HFF-Myc (cell line): ENCODE data around the gene BICC1.

Experiments used
- DNase-seq: peaks from one replicate; pipeline ENCODE4 v3.0.0-alpha.2; 2011; ENCODE audit warnings: low read depth; ENCODE audit errors: extremely low read depth
- H3K4me3 ChIP-seq: replicated peaks from 2 replicates; pipeline ENCODE4 v1.5.1; 2011; ENCODE audit warnings: low read depth, mild to moderate bottlenecking, control low read depth, low read length
- TF ChIP-seq, protein P1 (sequence below): IDR thresholded peaks from 2 replicates; pipeline ENCODE4 v1.5.1; 2012; ENCODE audit warnings: mild to moderate bottlenecking, low read depth, low read length, control low read depth; ENCODE audit errors: missing control alignments

The BICC1 gene

DNA sequence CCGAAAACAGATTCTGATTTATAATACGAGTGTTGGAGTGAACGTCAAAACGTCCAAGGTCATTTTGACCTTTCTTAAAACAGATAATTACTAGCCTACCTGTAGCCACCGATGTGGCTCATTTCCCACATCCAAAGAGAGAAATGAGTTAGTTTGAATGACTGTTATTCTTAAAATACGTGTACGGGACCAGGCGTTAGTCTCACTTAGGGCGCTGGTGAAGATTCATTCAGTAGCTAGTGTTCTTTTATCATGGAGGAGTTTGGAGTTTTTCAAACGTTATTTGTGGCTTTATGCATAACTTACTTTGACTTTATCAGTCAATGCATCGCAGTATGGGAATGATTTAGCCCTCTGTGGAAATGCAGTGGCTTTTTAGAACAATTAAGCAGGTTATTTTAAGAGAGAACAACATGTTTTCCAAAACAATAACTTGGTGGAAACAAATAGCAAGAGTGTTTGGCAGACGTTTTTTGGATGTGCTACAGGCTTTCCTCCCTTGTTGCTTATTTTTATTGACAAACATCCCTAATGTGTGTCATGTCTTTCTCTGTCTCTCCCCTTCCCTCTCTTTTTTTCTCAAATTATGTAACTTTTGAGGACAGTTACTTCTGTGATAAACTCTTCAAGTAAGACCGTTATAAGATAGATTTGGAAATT, 1.6 kb downstream of the BICC1 start:
- DNase-seq, result no peak
- TF ChIP-seq, protein P1, sequence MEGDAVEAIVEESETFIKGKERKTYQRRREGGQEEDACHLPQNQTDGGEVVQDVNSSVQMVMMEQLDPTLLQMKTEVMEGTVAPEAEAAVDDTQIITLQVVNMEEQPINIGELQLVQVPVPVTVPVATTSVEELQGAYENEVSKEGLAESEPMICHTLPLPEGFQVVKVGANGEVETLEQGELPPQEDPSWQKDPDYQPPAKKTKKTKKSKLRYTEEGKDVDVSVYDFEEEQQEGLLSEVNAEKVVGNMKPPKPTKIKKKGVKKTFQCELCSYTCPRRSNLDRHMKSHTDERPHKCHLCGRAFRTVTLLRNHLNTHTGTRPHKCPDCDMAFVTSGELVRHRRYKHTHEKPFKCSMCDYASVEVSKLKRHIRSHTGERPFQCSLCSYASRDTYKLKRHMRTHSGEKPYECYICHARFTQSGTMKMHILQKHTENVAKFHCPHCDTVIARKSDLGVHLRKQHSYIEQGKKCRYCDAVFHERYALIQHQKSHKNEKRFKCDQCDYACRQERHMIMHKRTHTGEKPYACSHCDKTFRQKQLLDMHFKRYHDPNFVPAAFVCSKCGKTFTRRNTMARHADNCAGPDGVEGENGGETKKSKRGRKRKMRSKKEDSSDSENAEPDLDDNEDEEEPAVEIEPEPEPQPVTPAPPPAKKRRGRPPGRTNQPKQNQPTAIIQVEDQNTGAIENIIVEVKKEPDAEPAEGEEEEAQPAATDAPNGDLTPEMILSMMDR, result no peak
- H3K4me3 ChIP-seq, result peak overlapping the region; percentile 86

DNA sequence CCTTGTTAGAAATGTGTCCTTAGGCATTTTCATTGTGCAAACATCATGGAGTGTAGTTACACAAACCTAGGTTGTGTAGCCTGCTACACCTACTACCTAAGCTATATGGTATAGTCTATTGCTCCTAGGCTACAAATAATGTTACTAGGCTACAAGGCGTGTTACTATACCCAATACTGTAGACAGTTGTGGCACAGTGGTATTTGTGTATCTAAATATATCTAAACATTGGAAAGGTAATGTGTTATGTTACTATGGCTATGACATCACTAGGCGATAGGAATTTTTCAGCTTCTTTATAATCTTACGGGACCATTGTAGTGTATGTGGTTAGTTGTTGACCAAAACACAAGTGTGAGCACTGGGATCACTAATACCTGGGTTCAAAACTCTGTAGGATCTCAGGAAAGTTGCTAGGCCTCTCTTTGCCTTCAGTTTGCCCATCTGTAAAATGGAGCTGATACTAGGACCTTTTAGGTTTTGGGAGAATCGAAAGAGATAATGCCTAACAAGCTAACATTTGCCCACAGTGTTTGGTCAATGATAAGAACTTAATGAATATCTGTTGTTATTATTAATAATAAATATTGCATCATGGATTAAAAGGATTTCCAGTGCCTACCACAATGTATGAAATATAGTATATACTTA, 2.7 kb downstream of the BICC1 start:
- DNase-seq, result no peak
- peak overlapping the region; percentile 86 for H3K4me3 ChIP-seq
- TF ChIP-seq, protein P1, result no peak

DNA sequence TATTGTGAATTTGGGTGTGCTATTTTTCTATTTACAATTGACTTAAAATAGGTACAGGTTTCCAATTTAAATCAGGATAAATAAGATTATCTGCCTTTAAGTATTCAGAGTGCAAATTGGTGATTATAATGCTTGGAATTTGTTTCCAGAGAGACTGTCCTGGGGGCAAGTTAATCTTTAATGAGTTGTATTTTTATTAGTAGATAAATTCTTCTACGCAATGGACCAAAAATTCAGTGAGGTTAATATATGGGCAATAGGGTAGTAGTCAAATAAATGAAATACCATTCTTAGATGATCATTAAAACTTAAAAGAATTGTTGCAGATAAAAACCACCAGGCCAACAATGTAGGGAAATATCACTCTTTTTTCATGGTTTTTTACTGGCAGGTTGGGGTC, 3.4 kb downstream of the BICC1 start:
- TF ChIP-seq, protein P1, result no peak
- H3K4me3 ChIP-seq, result peak overlapping the region; percentile 86; the same call in 1 of the 2 replicates
- no peak for DNase-seq

DNA sequence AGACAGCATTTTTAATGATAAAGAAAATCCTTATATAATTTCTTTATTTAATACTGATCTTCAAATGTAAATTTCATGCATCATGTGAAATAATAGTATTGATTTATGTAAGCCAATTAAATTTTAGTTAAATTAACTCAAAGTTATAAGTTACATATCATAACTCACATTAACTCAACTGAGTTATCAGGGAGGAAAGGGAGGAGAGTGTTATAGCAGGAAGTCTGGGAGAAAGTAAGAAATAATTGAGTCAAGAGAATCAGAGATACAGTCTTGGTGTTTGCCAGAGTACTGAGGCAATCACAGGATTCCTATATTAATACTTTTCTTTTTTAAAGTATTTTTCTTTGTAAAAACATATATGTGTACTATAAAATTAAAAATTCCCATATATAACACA, 4.0 kb downstream of the BICC1 start:
- no peak for DNase-seq
- TF ChIP-seq, protein P1, result no peak
- H3K4me3 ChIP-seq, result no peak overlapping the region; the same call in 1 of the 2 replicates

DNA sequence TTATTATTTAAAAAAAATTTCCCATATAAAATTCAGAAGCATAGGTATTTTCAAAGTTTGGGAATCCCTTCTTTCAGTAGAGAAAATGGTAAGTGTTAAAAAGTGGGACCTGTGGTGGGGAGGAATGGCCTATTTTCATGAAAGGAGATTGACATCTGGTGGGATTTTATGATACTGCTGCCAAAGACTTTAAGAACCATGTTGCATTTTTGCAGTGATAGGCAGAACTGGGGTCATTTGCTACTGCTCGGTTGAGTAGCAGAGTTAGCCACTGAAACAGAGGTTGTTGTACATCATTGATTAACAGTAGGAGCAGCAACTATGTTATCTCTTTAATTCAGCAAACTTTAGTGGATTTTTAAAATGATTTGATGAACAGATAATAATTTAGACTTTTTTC, 4.4 kb downstream of the BICC1 start:
- DNase-seq, result no peak
- TF ChIP-seq, protein P1, result no peak

DNA sequence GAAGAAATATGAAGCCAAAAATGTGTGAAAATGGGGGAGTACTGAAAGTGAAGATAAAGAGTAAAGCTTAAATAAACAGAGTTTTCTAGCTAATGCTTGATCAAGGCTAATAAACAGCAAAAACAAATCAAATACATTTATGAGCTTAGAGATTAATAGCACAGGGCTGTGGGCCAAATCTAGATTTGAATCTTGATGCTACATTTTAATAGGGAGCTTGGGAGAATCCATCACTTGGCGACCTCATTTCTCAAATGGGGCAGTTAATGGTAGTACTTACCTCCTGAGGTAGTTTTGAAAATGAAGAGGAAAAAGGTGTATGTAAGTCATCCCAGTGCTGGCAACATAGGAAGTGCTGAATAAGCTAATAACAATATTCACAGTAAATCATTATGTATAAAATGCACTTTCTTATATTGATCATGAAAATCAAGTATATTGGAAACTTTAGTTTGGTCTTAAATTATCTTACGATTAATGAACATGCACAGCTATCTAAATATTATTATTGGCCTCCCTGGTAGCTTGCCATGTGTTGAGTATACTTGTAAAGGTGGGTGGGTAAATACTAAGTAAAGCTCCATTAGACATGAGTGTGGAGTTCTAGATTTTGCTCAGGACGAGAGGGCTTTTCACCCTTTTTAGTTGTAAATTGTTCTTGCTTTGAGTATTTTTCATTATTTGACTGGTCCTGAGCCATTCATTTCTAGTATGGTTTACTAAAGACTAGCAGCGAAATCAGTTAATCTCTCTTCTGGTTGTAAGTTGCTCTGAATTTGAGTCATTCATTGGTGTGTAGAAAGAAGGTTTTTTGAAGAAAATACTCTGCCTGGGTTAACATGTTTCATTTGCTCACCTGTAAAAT, 5.1 kb downstream of the BICC1 start:
- TF ChIP-seq, protein P1, result no peak
- H3K4me3 ChIP-seq, result no peak overlapping the region
- no peak for DNase-seq

More for the DNA sequence above, 4.4 kb downstream of the BICC1 start:
- H3K4me3 ChIP-seq, result no peak overlapping the region
